Measurements from ENCODE around the gene DTX3. TPM values are rescaled to one million over a fixed set of nuclear protein-coding genes. Genes with fewer than 3 reads are reported as not detected.

Gene DTX3
- total RNA-seq, 1 experiment from 2014 or later: 18.1 TPM

- Histone ChIP-seq H3F3A (ENCODE audit: insufficient read depth, low read depth) (no peaks in the 10 kb centered on the region), H4K20me1 (ENCODE audit: insufficient read depth) (no peaks in the 10 kb centered on the region), H3K36me3 (ENCODE audit: low read depth) (no peaks in the 10 kb centered on the region), H3K9me3 (ENCODE audit: insufficient read depth, low read depth) (no peaks in the 10 kb centered on the region), H3K27ac (no peak overlapping the region), H3K4me2 (no peak overlapping the region), H3K79me2 (ENCODE audit: low read depth) (no peaks in the 10 kb centered on the region), H3K27me3 (ENCODE audit: insufficient read depth, low read depth) (peaks cover 34% of the 10 kb centered on the region), H3K4me3 (no peak overlapping the region), H3K9me2 (ENCODE audit: insufficient read depth) (no peaks in the 10 kb centered on the region), H3K4me1 (replicated peaks; ENCODE audit: insufficient read depth) (no peaks in the 10 kb centered on the region), H2AFZ (no peak overlapping the region)
- CTCF ChIA-PET: interaction anchor here (0.5 to 1.6 kb wide), 9 partner anchors 8 to 143 kb away, joined by 3 to 8 read pairs (median 4); no protein-coding TSS in a partner anchor
- intact Hi-C loops (cut with micrococcal nuclease; ENCODE audit: unreplicated experiment): loop anchor here (1.0 to 5.0 kb wide), 4 partner anchors 38 to 324 kb away; partner anchors contain the start of gene B4GALNT1
- no TSS peak for BruUV-seq (replicated peaks)
- peak; percentile 65 to 67 for DNase-seq
- no peak for TF ChIP-seq EZH2 (IDR thresholded peaks at IDR 0.05; ENCODE audit: low read depth)
- TF ChIP-seq CTCF (conservative IDR thresholded peaks at IDR 0.05): peak; percentile 96
- POLR2A ChIA-PET (ENCODE audit: unreplicated experiment): no interaction called here
Measured at GRCh38 chr12:57583008-57583831, 21.4 kb upstream of the DTX3 start.

GRCh38 chr12:57584050-57584449, 20.6 kb upstream of the DTX3 start:
- Histone ChIP-seq H3K9me3 (ENCODE audit: insufficient read depth, low read depth) (no peaks in the 10 kb centered on the region), H4K20me1 (ENCODE audit: insufficient read depth) (no peaks in the 10 kb centered on the region), H3K36me3 (ENCODE audit: low read depth) (no peaks in the 10 kb centered on the region), H3F3A (ENCODE audit: insufficient read depth, low read depth) (no peaks in the 10 kb centered on the region), H3K4me1 (replicated peaks; ENCODE audit: insufficient read depth) (no peaks in the 10 kb centered on the region), H3K27me3 (ENCODE audit: insufficient read depth, low read depth) (peaks cover 36% of the 10 kb centered on the region), H3K4me2 (no peak overlapping the region), H3K79me2 (ENCODE audit: low read depth) (no peaks in the 10 kb centered on the region), H3K9me2 (ENCODE audit: insufficient read depth) (no peaks in the 10 kb centered on the region), H3K27ac (no peak overlapping the region), H3K4me3 (no peak overlapping the region), H2AFZ (no peak overlapping the region)
- POLR2A ChIA-PET (ENCODE audit: unreplicated experiment): no interaction called here
- no peak for DNase-seq
- no TSS peak for BruUV-seq (replicated peaks)
- intact Hi-C loops (cut with micrococcal nuclease; ENCODE audit: unreplicated experiment): loop anchor here (5.0 kb wide), 1 partner anchor 323 kb away; no protein-coding TSS in a partner anchor
- CTCF ChIA-PET: interaction anchor here (0.7 to 1.6 kb wide), 3 partner anchors 20 to 142 kb away, joined by 3 to 5 read pairs (median 4); no protein-coding TSS in a partner anchor
- TF ChIP-seq CTCF (conservative IDR thresholded peaks at IDR 0.05): no peak
- TF ChIP-seq EZH2 (IDR thresholded peaks at IDR 0.05; ENCODE audit: low read depth): no peak

GRCh38 chr12:57584690-57585089, 19.9 kb upstream of the DTX3 start:
- H3K79me2 ChIP-seq (ENCODE audit: low read depth): no peaks in the 10 kb centered on the region
- H3F3A ChIP-seq (ENCODE audit: insufficient read depth, low read depth): no peaks in the 10 kb centered on the region
- H4K20me1 ChIP-seq (ENCODE audit: insufficient read depth): no peaks in the 10 kb centered on the region
- H3K27ac ChIP-seq: no peak overlapping the region
- no peak overlapping the region for H3K4me2 ChIP-seq
- TF ChIP-seq CTCF (conservative IDR thresholded peaks at IDR 0.05) (no peak), EZH2 (IDR thresholded peaks at IDR 0.05; ENCODE audit: low read depth) (no peak)
- ChIA-PET POLR2A (ENCODE audit: unreplicated experiment) (no interaction called here), CTCF (interaction anchor here (1.6 kb wide), 1 partner anchor 37 kb away, joined by 3 read pairs; no protein-coding TSS in a partner anchor)
- H3K9me2 ChIP-seq (ENCODE audit: insufficient read depth): no peaks in the 10 kb centered on the region
- H3K9me3 ChIP-seq (ENCODE audit: insufficient read depth, low read depth): no peaks in the 10 kb centered on the region
- no peak overlapping the region for H3K4me3 ChIP-seq
- H3K27me3 ChIP-seq (ENCODE audit: insufficient read depth, low read depth): peaks cover 36% of the 10 kb centered on the region
- H3K36me3 ChIP-seq (ENCODE audit: low read depth): no peaks in the 10 kb centered on the region
- intact Hi-C loops (cut with micrococcal nuclease; ENCODE audit: unreplicated experiment): loop anchor here (5.0 kb wide), 1 partner anchor 323 kb away; no protein-coding TSS in a partner anchor
- H2AFZ ChIP-seq: no peak overlapping the region
- H3K4me1 ChIP-seq (replicated peaks; ENCODE audit: insufficient read depth): no peaks in the 10 kb centered on the region
- no TSS peak for BruUV-seq (replicated peaks)
- DNase-seq: no peak

Measured in PC-9 (cell line).